Tracheal epithelial cell (primary cell): ENCODE measurements around the gene SOX3. TPM values are rescaled to one million over a fixed set of nuclear protein-coding genes. Genes with fewer than 3 reads are reported as not detected.

ENCODE experiments used
- total RNA-seq: library from RNA; depleted of rRNA; stranded (reverse); fragments of >200 nt; gene quantifications from 2 replicates; pipeline ENCODE4 v1.2.1, GENCODE V29; 2014

Gene SOX3
- total RNA-seq: not detected in 2 replicates

GRCh38 chrX:140504371-140505324 lies at the start of gene SOX3:
Gene SOX3, minus strand, starts transcription at chrX:140505069. Its CDS starts 9 bp downstream, at chrX:140505060.

Other genes with a start within 250 kb of the SOX3 start
- under 0.01 TPM in 1 of 2 replicates, not detected in the other for gene LINC00632, start 204.7 kb upstream of the SOX3 start, total RNA-seq